Measurements from ENCODE around the gene IGFBPL1.
"Not testable (repeated sequence)": the region's sequence is repeated elsewhere in the genome, so short reads cannot be mapped to it uniquely, and the experiment has no call there.

The IGFBPL1 gene

DNA sequence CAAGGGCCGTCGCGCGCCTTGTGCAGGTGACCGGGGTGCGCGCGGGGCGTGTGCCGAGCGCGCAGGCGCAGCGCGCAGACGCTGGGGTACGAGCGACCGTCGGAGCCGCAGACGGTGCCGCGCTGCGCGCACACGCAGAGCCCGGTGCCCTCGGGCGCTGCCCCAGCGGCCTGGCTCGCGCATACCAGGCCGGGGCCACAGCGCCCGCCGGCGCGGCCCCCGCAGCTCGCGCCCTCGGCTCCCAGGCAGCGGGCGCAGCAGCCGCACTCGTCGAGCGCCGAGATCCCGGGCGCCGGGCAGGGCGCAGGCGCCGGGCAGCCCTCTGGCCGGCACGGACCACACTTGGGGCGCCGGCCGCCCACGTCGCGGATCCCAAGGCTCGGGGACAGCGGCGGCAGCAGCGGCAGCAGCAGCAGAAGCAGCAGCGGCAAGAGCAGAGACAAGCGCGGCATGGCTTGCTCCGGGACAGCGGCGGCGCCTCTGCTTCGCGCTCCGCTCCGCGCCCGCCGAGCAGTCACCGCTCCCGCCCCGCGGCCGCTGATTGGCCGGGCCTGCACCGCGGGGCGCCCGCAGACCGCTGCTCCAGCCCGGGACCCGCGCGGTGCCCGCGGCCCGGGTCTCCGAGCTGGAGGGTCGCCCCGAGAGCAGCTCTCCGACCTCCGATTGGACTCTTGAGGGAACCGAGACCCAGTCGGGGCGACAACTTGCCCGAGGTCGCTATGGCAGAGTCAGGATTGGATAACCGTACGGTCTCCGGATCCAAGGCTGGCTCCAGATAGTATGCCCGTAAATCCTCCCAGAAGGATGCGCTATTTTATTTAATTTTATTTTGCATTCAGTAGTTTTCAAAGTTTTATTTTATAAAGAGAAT, at the start of gene IGFBPL1:
IGFBPL1 (minus strand) TSS at position 482 of the 871 bp plus-strand sequence; CDS start at position 452, 30 bp downstream.
- DNase-seq: peak; percentile 81

DNA sequence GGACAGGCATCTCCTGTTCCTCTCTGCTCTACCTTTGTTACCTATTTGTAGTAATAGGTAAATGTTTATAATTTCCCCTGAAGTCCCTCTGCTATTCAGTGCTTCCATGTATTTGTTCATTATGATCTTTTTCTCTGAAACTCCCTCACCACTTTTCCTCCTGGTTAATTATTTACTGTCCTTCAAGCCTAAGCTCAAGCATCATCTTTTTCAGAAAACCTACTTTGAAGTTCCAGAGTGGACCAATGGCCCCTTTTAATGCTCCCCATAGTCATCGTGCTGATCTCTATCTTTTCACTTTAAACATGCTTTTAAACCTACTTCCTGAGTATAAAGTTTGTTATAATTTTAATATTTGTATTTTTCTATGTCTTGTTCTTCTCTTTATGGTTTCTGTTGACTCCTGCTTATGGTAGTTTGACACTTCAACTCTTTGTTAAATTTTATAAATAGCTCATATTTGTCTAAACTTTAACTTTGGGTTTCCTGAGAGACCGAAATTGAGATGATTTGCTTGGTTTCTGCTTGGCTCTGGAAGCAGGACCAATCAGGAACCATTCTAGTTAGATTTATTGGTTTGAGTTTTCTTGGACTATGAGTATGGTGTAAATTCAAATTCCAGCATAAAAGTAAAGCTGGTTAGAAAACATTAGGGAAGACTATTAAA, 48.5 kb upstream of the IGFBPL1 start:
- not testable (repeated sequence) for DNase-seq

DNA sequence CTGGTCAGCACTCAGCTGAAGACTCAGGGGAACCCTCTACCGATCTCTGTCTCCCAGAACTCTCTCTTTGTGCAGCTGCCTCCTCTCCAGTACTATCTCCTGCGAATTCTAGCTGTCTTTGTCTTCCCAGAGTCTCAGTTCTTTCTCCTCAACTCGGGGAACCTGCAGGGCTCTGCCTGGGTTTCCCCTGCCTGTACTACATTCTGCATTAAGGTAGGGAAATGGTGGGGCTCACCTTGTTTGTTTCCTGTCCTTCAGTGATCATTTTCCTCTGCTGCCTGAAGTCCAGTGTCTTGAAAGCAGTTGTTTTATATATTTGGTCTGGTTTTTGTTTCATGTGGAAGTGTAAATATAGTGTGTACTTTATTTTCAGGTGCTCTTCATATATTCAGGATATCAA, 43.1 kb upstream of the IGFBPL1 start:
- no peak for DNase-seq

- DNase-seq: no peak
Observed at GRCh38 chr9:38453835-38454234, 29.6 kb upstream of the IGFBPL1 start.

GRCh38 chr9:38451162-38451561, 26.9 kb upstream of the IGFBPL1 start:
- DNase-seq: no peak

GRCh38 chr9:38447703-38448102, 23.4 kb upstream of the IGFBPL1 start:
- DNase-seq: no peak

- DNase-seq: no peak
Observed at GRCh38 chr9:38445154-38446043, 21.1 kb upstream of the IGFBPL1 start.

DNA sequence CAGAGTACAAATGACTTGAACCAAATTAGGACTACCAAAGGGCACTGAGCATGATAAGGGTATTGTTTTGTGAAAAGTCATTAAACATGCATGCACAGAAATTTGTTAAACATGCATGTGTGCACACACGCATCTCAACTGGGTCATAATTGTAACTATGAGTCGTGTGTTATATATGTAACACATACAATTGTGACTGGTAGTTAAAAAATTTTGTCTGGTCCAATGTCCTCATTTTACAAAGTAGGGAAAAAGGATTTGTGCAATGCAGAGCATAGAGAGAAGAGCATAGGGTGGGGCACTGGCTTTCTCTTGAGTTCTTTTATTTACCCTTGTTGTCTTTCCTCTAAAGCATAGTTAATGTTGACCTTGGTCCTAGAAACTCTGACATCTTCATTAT, 19.3 kb upstream of the IGFBPL1 start:
- no peak for DNase-seq

- DNase-seq: no peak
Observed at GRCh38 chr9:38443181-38443580, 18.9 kb upstream of the IGFBPL1 start.

DNA sequence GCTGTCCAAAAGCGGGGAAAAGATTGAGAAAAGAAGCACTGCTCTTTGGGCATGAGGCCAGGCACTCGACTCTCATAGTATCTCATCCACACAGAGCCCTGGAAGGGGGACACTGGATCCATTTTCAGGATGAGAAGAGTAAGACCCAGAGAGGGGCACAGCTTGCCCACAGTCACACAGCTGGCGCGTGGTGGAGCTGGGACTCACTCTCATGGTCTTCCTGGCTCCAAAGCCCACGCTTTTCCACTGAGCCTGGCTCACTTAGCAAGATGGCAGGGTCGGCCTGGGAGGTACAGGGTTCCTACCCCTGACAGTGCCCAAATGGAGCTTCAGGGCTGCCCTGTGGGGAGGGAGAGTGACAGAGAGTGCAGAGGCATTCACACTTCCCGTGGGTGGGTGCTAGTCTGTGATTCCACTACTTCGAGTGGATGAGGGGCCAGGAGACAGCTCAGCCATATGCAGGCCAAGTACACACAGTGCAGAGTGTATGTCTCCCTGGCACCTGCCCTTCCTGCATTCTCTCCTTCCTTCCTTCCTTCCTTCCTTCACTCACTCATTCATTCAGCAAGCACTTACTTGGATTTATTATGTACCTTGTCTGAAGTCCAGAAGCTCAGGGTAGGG, 18.3 kb upstream of the IGFBPL1 start:
- no peak for DNase-seq

- DNase-seq: no peak
Observed at GRCh38 chr9:38441347-38442085, 17.3 kb upstream of the IGFBPL1 start.

- no peak for DNase-seq
Observed at GRCh38 chr9:38440516-38440915, 16.3 kb upstream of the IGFBPL1 start.

DNA sequence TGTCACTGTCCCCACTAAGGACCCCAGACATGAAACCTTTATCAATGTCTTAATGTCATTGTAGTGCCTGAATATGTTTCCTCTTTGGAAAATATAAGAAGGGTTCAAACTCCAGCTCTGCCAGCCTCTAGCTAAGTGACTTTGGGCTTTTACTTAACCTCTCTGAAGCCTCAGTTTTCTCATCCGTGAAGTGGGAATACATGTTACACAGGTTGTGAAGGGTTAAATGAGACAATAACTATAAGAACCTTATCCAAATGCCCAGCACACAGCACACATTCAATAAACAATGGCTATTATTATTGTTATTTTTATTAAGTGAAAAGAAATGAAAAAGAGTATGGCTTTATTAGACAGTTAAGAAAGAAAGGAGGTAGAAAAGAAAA, 15.7 kb upstream of the IGFBPL1 start:
- DNase-seq: no peak

- DNase-seq: no peak
Observed at GRCh38 chr9:38439291-38439915, 15.1 kb upstream of the IGFBPL1 start.

DNA sequence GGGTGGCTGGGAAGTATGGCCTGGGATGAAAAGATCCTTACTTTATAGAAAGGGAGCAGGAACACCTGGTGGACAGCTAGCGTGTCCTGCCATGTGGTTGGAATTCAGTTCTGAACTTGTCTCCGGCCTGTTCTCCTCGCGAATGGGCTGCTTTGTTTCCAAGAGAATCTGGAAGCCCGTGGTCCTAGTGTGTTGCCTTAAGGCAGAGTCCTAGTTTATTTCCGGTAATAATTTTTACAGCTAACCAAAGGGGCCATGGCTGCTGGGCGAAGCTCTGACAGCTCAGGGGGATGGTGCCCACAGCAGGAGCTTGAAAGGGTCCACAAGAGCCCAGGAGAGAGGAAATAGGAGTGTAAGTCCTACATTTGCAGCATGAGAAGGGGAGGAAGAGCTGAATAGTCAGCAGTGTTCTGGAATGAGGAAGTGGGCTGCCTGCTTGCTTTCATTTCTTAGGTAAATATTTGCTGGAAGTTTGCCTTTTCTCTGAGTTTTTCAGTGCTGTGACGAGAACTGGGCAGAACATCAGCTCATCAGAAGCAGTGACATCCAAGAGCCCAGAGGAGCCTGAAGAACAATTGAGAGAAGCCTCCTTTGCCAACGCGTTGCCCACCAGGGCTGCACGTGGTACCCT, 13.1 kb upstream of the IGFBPL1 start:
- no peak for DNase-seq

- no peak for DNase-seq
Observed at GRCh38 chr9:38436708-38437107, 12.5 kb upstream of the IGFBPL1 start.

GRCh38 chr9:38435521-38435920, 11.3 kb upstream of the IGFBPL1 start:
- DNase-seq: no peak

DNA sequence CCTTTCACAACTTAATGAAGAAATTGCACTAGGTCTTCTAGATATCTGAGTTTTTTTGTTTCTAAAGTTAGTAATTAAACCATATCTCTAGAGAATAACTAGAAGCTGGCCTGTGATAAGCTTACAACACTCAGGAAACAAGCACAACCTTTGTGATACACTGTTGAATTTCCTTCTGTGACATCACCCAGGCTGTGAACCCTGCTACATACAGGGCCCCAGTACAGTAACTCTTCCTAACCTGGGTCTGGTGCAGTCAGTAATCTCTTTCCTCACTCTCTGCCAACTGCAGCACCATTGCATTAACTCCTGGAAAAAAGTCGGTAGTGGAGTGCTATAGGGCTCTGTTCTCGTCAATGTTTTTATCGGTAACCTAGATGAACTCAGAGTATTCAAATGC, 10.6 kb upstream of the IGFBPL1 start:
- DNase-seq: no peak

- DNase-seq: no peak
Observed at GRCh38 chr9:38434365-38434764, 10.1 kb upstream of the IGFBPL1 start.

- DNase-seq: peak; percentile 72
Observed at GRCh38 chr9:38432922-38433510, 8.8 kb upstream of the IGFBPL1 start.

- DNase-seq: no peak
Observed at GRCh38 chr9:38431116-38431515, 6.9 kb upstream of the IGFBPL1 start.

Data from eye (tissue), 1 donor.